Adipocyte (in vitro differentiated cells): ENCODE data around the gene CD82.

Experiments used
- DNase-seq: peaks from one replicate; pipeline ENCODE4 v3.0.0-alpha.2; 2015; ENCODE audit warnings: low read depth
- H3K27me3 ChIP-seq: replicated peaks from 2 replicates; pipeline ENCODE4 v1.7.0; 2013; ENCODE audit warnings: mild to moderate bottlenecking, low read length, moderate library complexity; ENCODE audit not compliant: control insufficient read depth, insufficient read depth
- H3K36me3 ChIP-seq: 2 replicates; pipeline ENCODE4 v1.7.0; 2013; ENCODE audit warnings: low read length, mild to moderate bottlenecking, moderate library complexity; ENCODE audit not compliant: control insufficient read depth, insufficient read depth, severe bottlenecking
- H3K4me1 ChIP-seq: 2 replicates; pipeline ENCODE4 v1.7.0; 2013; ENCODE audit warnings: mild to moderate bottlenecking, low read length, moderate library complexity; ENCODE audit not compliant: control insufficient read depth, insufficient read depth
- H3K4me3 ChIP-seq: 2 replicates; pipeline ENCODE4 v1.7.0; 2013; ENCODE audit warnings: mild to moderate bottlenecking, low read length, moderate library complexity
- H3K9ac ChIP-seq: 2 replicates; pipeline ENCODE4 v1.7.0; 2013; ENCODE audit warnings: mild to moderate bottlenecking, low read length, moderate library complexity
- H3K9me3 ChIP-seq: 2 replicates; pipeline ENCODE4 v1.7.0; 2013; ENCODE audit warnings: mild to moderate bottlenecking, low read length, moderate library complexity; ENCODE audit not compliant: control insufficient read depth

Gene CD82

GRCh38 chr11:44607987-44608386 lies 42.5 kb downstream of the CD82 start:
- Histone ChIP-seq H3K4me3 (no peak overlapping the region), H3K9ac (no peak overlapping the region), H3K9me3 (no peaks in the 10 kb centered on the region), H3K4me1 (peaks cover 16% of the 10 kb centered on the region), H3K36me3 (peaks cover 15% of the 10 kb centered on the region), H3K27me3 (no peaks in the 10 kb centered on the region)
- DNase-seq = peak; percentile 15

- Histone ChIP-seq H3K9me3 (no peaks in the 10 kb centered on the region), H3K27me3 (no peaks in the 10 kb centered on the region), H3K9ac (no peak overlapping the region), H3K4me3 (no peak overlapping the region), H3K36me3 (peaks cover 15% of the 10 kb centered on the region), H3K4me1 (peaks cover 16% of the 10 kb centered on the region)
- no peak for DNase-seq
Observed at GRCh38 chr11:44608651-44608990, 43.2 kb downstream of the CD82 start.

- Histone ChIP-seq H3K4me3 (no peak overlapping the region), H3K9me3 (no peaks in the 10 kb centered on the region), H3K36me3 (peaks cover 15% of the 10 kb centered on the region), H3K27me3 (no peaks in the 10 kb centered on the region), H3K4me1 (peaks cover 16% of the 10 kb centered on the region), H3K9ac (no peak overlapping the region)
- no peak for DNase-seq
Observed at GRCh38 chr11:44608991-44609782, 43.7 kb downstream of the CD82 start.

- H3K9me3 ChIP-seq = no peaks in the 10 kb centered on the region
- DNase-seq = no peak
- peaks cover 16% of the 10 kb centered on the region for H3K4me1 ChIP-seq
- H3K4me3 ChIP-seq = no peak overlapping the region
- peaks cover 15% of the 10 kb centered on the region for H3K36me3 ChIP-seq
- H3K9ac ChIP-seq = no peak overlapping the region
- no peaks in the 10 kb centered on the region for H3K27me3 ChIP-seq
Observed at GRCh38 chr11:44609783-44610155, 44.3 kb downstream of the CD82 start.

- DNase-seq = no peak
- Histone ChIP-seq H3K4me1 (peaks cover 16% of the 10 kb centered on the region), H3K27me3 (no peaks in the 10 kb centered on the region), H3K9ac (no peak overlapping the region), H3K4me3 (no peak overlapping the region), H3K36me3 (peaks cover 9% of the 10 kb centered on the region), H3K9me3 (no peaks in the 10 kb centered on the region)
Observed at GRCh38 chr11:44610186-44610955, 44.9 kb downstream of the CD82 start.

GRCh38 chr11:44611088-44611487 lies 45.6 kb downstream of the CD82 start:
- no peaks in the 10 kb centered on the region for H3K9me3 ChIP-seq
- H3K27me3 ChIP-seq = no peaks in the 10 kb centered on the region
- no peak overlapping the region for H3K9ac ChIP-seq
- no peak for DNase-seq
- peaks cover 12% of the 10 kb centered on the region for H3K36me3 ChIP-seq
- no peak overlapping the region for H3K4me3 ChIP-seq
- peaks cover 16% of the 10 kb centered on the region for H3K4me1 ChIP-seq

GRCh38 chr11:44611687-44612434 lies 46.4 kb downstream of the CD82 start:
- H3K9ac ChIP-seq = no peak overlapping the region
- peaks cover 16% of the 10 kb centered on the region for H3K4me1 ChIP-seq
- no peak overlapping the region for H3K4me3 ChIP-seq
- DNase-seq = no peak
- H3K9me3 ChIP-seq = no peaks in the 10 kb centered on the region
- H3K36me3 ChIP-seq = peaks cover 9% of the 10 kb centered on the region
- H3K27me3 ChIP-seq = no peaks in the 10 kb centered on the region

GRCh38 chr11:44613153-44613552 lies 47.7 kb downstream of the CD82 start:
- no peak overlapping the region for H3K9ac ChIP-seq
- H3K4me1 ChIP-seq = peaks cover 6% of the 10 kb centered on the region
- H3K4me3 ChIP-seq = no peak overlapping the region
- peaks cover 8% of the 10 kb centered on the region for H3K36me3 ChIP-seq
- H3K9me3 ChIP-seq = no peaks in the 10 kb centered on the region
- H3K27me3 ChIP-seq = no peaks in the 10 kb centered on the region
- DNase-seq = no peak

- peaks cover 12% of the 10 kb centered on the region for H3K36me3 ChIP-seq
- H3K4me3 ChIP-seq = no peak overlapping the region
- no peaks in the 10 kb centered on the region for H3K9me3 ChIP-seq
- H3K4me1 ChIP-seq = peaks cover 4% of the 10 kb centered on the region
- no peak for DNase-seq
- H3K27me3 ChIP-seq = no peaks in the 10 kb centered on the region
- no peak overlapping the region for H3K9ac ChIP-seq
Observed at GRCh38 chr11:44614281-44614775, 48.9 kb downstream of the CD82 start.

- Histone ChIP-seq H3K9ac (no peak overlapping the region), H3K4me3 (no peak overlapping the region), H3K27me3 (no peaks in the 10 kb centered on the region), H3K36me3 (peaks cover 12% of the 10 kb centered on the region), H3K4me1 (peaks cover 4% of the 10 kb centered on the region), H3K9me3 (no peaks in the 10 kb centered on the region)
- no peak for DNase-seq
Observed at GRCh38 chr11:44615041-44615755, 49.7 kb downstream of the CD82 start.
